Activated T-cell treated with anti-CD3 and anti-CD28 coated beads, Interleukin-2, amount 50 U/mL, for 72 hours (primary cell): Measurements from ENCODE around the gene CEACAM6. TPM values are rescaled to one million over a fixed set of nuclear protein-coding genes. Genes with fewer than 3 reads are reported as not detected.
"Not testable (repeated sequence)": the region's sequence is repeated elsewhere in the genome, so short reads cannot be mapped to it uniquely, and the experiment has no call there.

ENCODE experiments used
- ATAC-seq, 2 donors: fragments of 150-1000 bp; cut with Tn5 transposase; replicated peaks in 1 of 2; 2 replicates each; pipeline ENCODE4 v1.10.0; 2021; ENCODE audit warnings: moderate library complexity in 2 of 2, mild to moderate bottlenecking in 1 of 2
- DNase-seq, 2 donors: peaks; one replicate each; pipeline ENCODE4 v3.0.0; 2021 to 2022; ENCODE audit warnings: mixed read lengths in 1 of 2
- H3K27ac Mint-ChIP-seq: one replicate; pipeline ENCODE4 v1.8.0; 2022; ENCODE audit warnings: mild to moderate bottlenecking, moderate library complexity, mixed read lengths
- H3K27me3 Mint-ChIP-seq: one replicate; pipeline ENCODE4 v1.8.0; 2022; ENCODE audit warnings: low read depth, mixed read lengths
- H3K36me3 Mint-ChIP-seq, 2 donors: one replicate each; pipeline ENCODE4 v1.8.0; 2022; ENCODE audit warnings: mixed read lengths in 2 of 2, mild to moderate bottlenecking in 1 of 2; ENCODE audit not compliant: insufficient read depth in 2 of 2
- H3K4me1 Mint-ChIP-seq: one replicate; pipeline ENCODE4 v1.8.0; 2022; ENCODE audit warnings: low read depth, mixed read lengths
- H3K4me3 Mint-ChIP-seq, 2 donors: one replicate each; pipeline ENCODE4 v1.8.0; 2022; ENCODE audit warnings: mild to moderate bottlenecking in 2 of 2, mixed read lengths in 2 of 2, moderate library complexity in 2 of 2
- H3K9me3 Mint-ChIP-seq, 2 donors: one replicate each; pipeline ENCODE4 v1.8.0; 2022; ENCODE audit warnings: mixed read lengths in 2 of 2
- total RNA-seq, 2 donors: library from RNA; stranded (reverse); gene quantifications; one replicate each; pipeline ENCODE4 v1.2.3, GENCODE V29; 2022

CEACAM6 gene
- total RNA-seq, 2 donors from 2014 or later, result not detected

DNA sequence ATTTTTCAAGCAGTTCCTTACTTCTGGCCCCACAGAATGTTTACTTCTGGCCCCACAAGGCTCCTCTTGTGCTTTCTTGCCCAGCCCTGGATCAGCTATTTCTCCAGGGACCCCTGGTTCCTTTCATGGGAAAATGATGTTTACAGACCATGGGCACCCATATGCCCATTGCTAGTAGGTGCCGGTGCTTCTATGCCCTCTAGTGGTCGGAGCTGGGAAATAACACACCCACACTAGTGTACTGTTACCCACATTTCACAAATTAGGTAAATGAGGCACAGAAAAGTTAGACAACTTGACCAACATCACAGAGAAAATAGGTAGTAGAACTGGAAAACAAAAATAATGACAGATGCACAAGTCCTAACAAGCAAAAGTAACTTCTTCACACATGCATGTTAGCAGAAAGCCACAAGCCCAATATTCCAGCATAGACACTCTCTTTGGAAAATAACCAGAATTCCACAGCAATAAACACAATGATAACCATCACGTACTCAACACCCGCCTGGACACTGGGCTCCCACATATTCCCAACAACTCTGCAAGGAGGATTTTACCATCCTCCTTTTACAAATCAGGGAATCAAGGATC lies 1.3 kb upstream of the CEACAM6 start:
- H3K36me3 Mint-ChIP-seq, result no peaks in the 10 kb centered on the region
- ATAC-seq (peak; percentile 81 to 87), DNase-seq (peak; percentile 71)
- no peak overlapping the region for H3K4me3 Mint-ChIP-seq
- no peak overlapping the region for H3K27ac Mint-ChIP-seq
- H3K27me3 Mint-ChIP-seq, result peaks cover 63% of the 10 kb centered on the region
- no peaks in the 10 kb centered on the region for H3K9me3 Mint-ChIP-seq
- peaks cover 5% of the 10 kb centered on the region for H3K4me1 Mint-ChIP-seq

DNA sequence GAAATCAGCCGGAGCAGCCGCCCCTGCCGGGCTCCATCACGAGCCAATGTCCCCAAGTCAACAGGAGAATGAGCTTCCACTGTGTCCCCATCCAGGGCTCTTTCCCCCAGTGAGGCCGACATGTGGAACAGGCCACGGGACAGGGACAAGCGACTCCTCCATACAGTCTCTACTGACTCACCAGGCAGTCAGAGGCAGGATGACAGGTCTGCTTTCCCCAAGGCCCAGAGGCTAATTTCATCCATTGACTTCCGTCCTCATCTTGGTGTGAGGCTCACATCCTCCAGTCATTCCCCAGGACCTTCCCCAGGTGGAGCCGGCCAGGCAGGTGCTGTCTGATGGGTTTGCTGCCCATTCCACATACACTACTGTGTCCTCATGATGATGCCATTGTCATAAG lies 3.5 kb downstream of the CEACAM6 start:
- H3K4me3 Mint-ChIP-seq, result no peak overlapping the region
- no peak for ATAC-seq
- peaks cover 2% of the 10 kb centered on the region for H3K4me1 Mint-ChIP-seq
- DNase-seq, result no peak
- peaks cover 75% of the 10 kb centered on the region for H3K27me3 Mint-ChIP-seq
- no peaks in the 10 kb centered on the region for H3K36me3 Mint-ChIP-seq
- H3K27ac Mint-ChIP-seq, result no peak overlapping the region
- H3K9me3 Mint-ChIP-seq, result no peaks in the 10 kb centered on the region

GRCh38 chr19:41767115-41767514 lies 11.8 kb downstream of the CEACAM6 start:
- Mint-ChIP-seq H3K4me1 (peaks cover 10% of the 10 kb centered on the region), H3K27me3 (peaks cover 73% of the 10 kb centered on the region), H3K36me3 (no peaks in the 10 kb centered on the region), H3K27ac (no peak overlapping the region), H3K4me3 (no peak overlapping the region), H3K9me3 (no peaks in the 10 kb centered on the region)
- DNase-seq, result no peak
- ATAC-seq, result no peak

DNA sequence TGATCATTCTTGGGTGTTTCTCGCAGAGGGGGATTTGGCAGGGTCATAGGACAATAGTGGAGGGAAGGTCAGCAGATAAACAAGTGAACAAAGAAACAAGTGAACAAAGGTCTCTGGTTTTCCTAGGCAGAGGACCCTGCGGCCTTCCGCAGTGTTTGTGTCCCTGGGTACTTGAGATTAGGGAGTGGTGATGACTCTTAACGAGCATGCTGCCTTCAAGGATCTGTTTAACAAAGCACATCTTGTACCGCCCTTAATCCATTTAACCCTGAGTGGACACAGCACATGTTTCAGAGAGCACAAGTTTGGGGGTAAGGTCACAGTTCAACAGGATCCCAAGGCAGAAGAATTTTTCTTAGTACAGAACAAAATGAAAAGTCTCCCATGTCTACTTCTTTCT lies 12.8 kb downstream of the CEACAM6 start:
- ATAC-seq, H3K36me3 Mint-ChIP-seq, H3K27ac Mint-ChIP-seq, H3K9me3 Mint-ChIP-seq, H3K4me3 Mint-ChIP-seq, DNase-seq: not testable (repeated sequence)
- H3K4me1 Mint-ChIP-seq, result peaks cover 20% of the 10 kb centered on the region
- peaks cover 73% of the 10 kb centered on the region for H3K27me3 Mint-ChIP-seq

DNA sequence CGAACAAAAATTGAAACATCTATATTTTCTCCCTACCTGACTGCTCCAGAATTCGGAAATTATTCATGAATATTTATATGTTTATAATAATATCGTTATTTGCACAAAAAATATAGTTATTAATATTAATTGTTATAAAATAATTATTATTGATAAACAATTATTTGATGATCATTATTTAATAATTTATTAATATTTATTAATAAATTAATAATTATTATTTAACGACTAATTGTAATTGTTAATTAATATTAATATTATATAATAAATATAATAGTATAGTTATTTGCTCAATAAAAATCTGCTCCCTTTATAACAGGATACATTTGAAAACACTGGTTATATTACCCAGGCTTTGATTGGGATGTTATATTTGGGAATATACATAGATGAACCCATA lies 14.3 kb downstream of the CEACAM6 start:
- Mint-ChIP-seq H3K27me3 (peaks cover 71% of the 10 kb centered on the region), H3K36me3 (no peaks in the 10 kb centered on the region), H3K27ac (no peak overlapping the region), H3K4me1 (peaks cover 35% of the 10 kb centered on the region), H3K9me3 (no peaks in the 10 kb centered on the region), H3K4me3 (no peak overlapping the region)
- ATAC-seq, result no peak
- DNase-seq, result no peak

- ATAC-seq (peak in 1 of 2 donors; percentile 75), DNase-seq (no peak)
- no peaks in the 10 kb centered on the region for H3K36me3 Mint-ChIP-seq
- no peak overlapping the region for H3K4me3 Mint-ChIP-seq
- no peaks in the 10 kb centered on the region for H3K9me3 Mint-ChIP-seq
- H3K27ac Mint-ChIP-seq, result no peak overlapping the region
- H3K27me3 Mint-ChIP-seq, result peaks cover 67% of the 10 kb centered on the region
- H3K4me1 Mint-ChIP-seq, result peaks cover 42% of the 10 kb centered on the region
Observed at GRCh38 chr19:41771410-41771809, 16.1 kb downstream of the CEACAM6 start.

DNA sequence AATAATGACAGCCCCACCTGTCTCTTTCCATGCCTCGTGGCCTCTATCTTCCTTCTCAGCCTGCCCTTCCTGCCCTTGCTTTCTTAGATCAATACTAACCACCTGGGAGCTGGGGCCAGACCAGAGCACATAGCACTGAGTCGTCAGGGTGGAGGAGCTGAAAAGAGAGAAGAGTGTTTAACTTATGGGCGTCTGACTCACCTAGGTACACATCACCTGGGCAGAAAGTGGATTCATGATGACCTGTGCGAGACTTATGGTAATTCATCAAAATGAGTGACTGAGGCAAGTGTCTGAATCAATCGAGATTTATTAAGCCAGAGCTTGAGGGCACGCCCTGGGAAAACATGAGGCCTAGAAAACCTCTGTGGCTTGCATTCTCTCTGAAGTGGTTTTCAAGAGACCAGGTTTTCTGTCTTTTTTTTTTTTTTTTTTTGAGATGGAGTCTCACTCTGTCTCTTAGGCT lies 19.2 kb downstream of the CEACAM6 start:
- peak overlapping the region in 1 of 2 donors; percentile 41 for H3K4me3 Mint-ChIP-seq
- ATAC-seq, result peak; percentile 74 to 90
- peaks cover 42% of the 10 kb centered on the region for H3K4me1 Mint-ChIP-seq
- peak overlapping the region; percentile 30 for H3K27ac Mint-ChIP-seq
- peaks cover 73% of the 10 kb centered on the region for H3K27me3 Mint-ChIP-seq
- no peaks in the 10 kb centered on the region for H3K9me3 Mint-ChIP-seq
- peak; percentile 44 to 58 for DNase-seq
- H3K36me3 Mint-ChIP-seq, result no peaks in the 10 kb centered on the region

DNA sequence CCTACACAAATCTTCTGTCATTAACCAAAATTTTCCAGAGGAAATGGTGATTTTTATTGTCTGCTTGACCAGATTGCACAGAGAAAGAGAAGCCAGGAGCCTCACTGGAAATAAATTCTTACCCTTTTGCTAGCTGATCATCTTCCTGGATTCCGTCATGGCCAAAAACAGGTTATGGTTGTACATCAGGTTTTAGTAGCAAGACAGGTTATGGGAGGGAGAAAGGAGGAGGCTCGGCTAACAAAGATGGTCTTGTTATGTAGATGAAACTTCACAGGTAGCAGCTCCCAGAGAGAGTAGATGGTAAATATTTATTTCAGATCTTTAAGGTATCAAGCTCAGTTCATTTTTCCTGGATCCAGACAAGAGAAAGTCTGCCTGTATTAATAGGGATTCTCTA lies 21.4 kb downstream of the CEACAM6 start:
- DNase-seq (no peak), ATAC-seq (no peak)
- Mint-ChIP-seq H3K36me3 (no peaks in the 10 kb centered on the region), H3K4me3 (no peak overlapping the region), H3K27ac (no peak overlapping the region), H3K9me3 (no peaks in the 10 kb centered on the region), H3K27me3 (peaks cover 82% of the 10 kb centered on the region), H3K4me1 (peaks cover 34% of the 10 kb centered on the region)

- Mint-ChIP-seq H3K27me3 (peaks cover 67% of the 10 kb centered on the region), H3K27ac (no peak overlapping the region)
Observed at GRCh38 chr19:41783612-41784011, 28.3 kb downstream of the CEACAM6 start.

DNA sequence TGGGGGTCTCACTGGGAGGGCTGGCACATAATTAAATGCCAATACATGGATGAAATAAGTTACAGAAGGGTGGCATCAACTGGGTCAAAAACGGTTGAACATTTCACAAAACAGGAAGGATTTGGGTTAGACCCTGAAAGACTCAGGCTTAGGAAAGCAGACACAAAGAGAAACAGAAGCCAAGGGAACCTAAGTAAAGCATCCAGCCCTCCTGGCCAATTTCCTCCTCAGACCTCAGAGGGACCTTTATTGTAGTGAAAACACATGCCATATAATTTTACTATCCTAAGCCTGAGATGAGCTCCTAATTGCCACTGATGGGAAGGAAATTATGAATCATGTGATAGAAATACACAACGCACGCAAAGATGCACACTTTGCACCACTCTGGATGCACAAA lies 29.0 kb downstream of the CEACAM6 start:
- H3K4me1 Mint-ChIP-seq, result peaks cover 20% of the 10 kb centered on the region
- no peak overlapping the region for H3K4me3 Mint-ChIP-seq
- no peak overlapping the region for H3K27ac Mint-ChIP-seq
- peaks cover 72% of the 10 kb centered on the region for H3K27me3 Mint-ChIP-seq
- H3K9me3 Mint-ChIP-seq, result no peaks in the 10 kb centered on the region
- DNase-seq, result no peak
- no peaks in the 10 kb centered on the region for H3K36me3 Mint-ChIP-seq
- ATAC-seq, result no peak

More at GRCh38 chr19:41783612-41784011, 28.3 kb downstream of the CEACAM6 start:
- DNase-seq (no peak), ATAC-seq (no peak)
- Mint-ChIP-seq H3K4me3 (no peak overlapping the region), H3K9me3 (no peaks in the 10 kb centered on the region), H3K4me1 (peaks cover 20% of the 10 kb centered on the region), H3K36me3 (no peaks in the 10 kb centered on the region)

DNA sequence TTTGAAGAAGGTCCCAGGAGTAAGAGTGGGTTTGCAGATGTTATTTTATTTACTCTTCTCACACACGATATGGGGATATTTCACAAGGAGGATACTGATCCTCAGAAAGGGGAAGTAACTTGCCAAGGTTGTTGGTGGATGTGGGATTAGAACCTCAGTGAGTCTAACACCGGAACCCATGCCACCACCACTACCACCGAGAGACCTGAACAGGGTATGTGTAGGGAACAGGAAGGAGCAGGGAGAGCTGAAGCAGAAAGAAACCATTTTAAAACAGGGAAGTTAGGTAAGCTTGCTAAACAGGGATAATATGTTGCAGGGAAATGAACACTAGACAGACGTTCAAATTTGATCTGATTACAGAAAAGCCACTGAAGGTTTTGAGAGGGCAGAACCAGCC lies 29.4 kb downstream of the CEACAM6 start:
- peak overlapping the region; percentile 1 to 2 for H3K4me3 Mint-ChIP-seq
- DNase-seq (no peak), ATAC-seq (no peak)
- H3K36me3 Mint-ChIP-seq, result no peaks in the 10 kb centered on the region
- peaks cover 72% of the 10 kb centered on the region for H3K27me3 Mint-ChIP-seq
- peaks cover 20% of the 10 kb centered on the region for H3K4me1 Mint-ChIP-seq
- H3K27ac Mint-ChIP-seq, result no peak overlapping the region
- no peaks in the 10 kb centered on the region for H3K9me3 Mint-ChIP-seq

DNA sequence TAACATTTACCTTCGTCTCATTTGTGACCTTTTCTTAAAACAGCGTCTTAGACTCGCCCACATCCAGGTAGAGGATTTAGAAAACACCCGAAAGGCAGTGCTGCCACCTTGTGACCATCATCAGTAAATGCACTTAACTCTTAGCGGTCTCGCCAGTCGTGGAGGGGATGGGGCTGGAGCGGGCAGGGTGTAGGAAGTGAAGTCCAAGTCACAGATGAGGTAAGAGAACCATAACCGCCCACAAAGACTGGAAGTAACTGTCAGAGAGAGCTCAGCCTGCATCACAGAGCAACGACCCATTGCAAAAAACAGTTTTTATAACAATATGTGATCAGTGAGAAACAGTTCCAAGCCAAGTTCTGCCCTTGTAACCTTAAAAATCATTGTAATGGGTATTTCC lies 30.3 kb downstream of the CEACAM6 start:
- no peak overlapping the region for H3K27ac Mint-ChIP-seq
- H3K9me3 Mint-ChIP-seq, result no peaks in the 10 kb centered on the region
- peak; percentile 70 to 75 for DNase-seq
- peaks cover 20% of the 10 kb centered on the region for H3K4me1 Mint-ChIP-seq
- peak; percentile 92 to 94 for ATAC-seq
- H3K4me3 Mint-ChIP-seq, result peak overlapping the region; percentile 15 to 25
- peaks cover 65% of the 10 kb centered on the region for H3K27me3 Mint-ChIP-seq
- H3K36me3 Mint-ChIP-seq, result no peaks in the 10 kb centered on the region

- ATAC-seq, result no peak
- Mint-ChIP-seq H3K9me3 (no peaks in the 10 kb centered on the region), H3K4me3 (no peak overlapping the region), H3K27me3 (peaks cover 57% of the 10 kb centered on the region), H3K4me1 (peaks cover 20% of the 10 kb centered on the region), H3K27ac (no peak overlapping the region), H3K36me3 (no peaks in the 10 kb centered on the region)
- no peak for DNase-seq
Observed at GRCh38 chr19:41787055-41787454, 31.7 kb downstream of the CEACAM6 start.

DNA sequence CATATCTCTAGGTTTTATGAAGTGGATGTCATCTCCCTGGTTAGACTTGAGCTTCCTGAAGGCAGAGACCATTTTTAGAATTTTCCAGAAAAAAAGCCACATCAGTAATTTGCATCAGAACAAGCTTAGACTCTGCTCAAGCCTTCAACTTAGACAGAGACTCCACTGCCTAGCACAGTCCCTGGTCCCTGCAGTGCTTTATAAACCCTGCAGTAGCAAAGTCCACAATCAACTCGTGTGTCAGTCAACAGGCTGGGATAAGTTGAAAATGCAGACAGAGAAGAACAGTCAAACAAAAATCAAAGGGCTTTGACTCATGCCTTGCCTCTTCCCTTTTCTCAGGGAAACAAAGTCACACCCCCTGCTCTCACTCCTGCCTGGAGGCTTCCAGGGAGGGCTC lies 33.2 kb downstream of the CEACAM6 start:
- DNase-seq, ATAC-seq, H3K36me3 Mint-ChIP-seq, H3K4me3 Mint-ChIP-seq, H3K27ac Mint-ChIP-seq, H3K9me3 Mint-ChIP-seq: not testable (repeated sequence)
- H3K27me3 Mint-ChIP-seq, result peaks cover 65% of the 10 kb centered on the region
- peaks cover 26% of the 10 kb centered on the region for H3K4me1 Mint-ChIP-seq
